K562 (cell line): ENCODE measurements around the gene CBFA2T2. TPM values are rescaled to one million over a fixed set of nuclear protein-coding genes. Genes with fewer than 3 reads are reported as not detected.

ENCODE experiments used
- ARNT ChIP-seq, 2 experiments: fragments of 450-650 bp; IDR thresholded peaks; 2 replicates each; pipeline ENCODE4 v1.6.1; 2016; ENCODE audit warnings: mild to moderate bottlenecking in 1 of 2
- CHAMP1 ChIP-seq: fragments of 450-650 bp; IDR thresholded peaks from 2 replicates; pipeline ENCODE4 v1.6.1; 2016; ENCODE audit warnings: mild to moderate bottlenecking
- DNMT1 ChIP-seq: fragments of 450-650 bp; IDR thresholded peaks from 2 replicates; pipeline ENCODE4 v1.6.1; 2016; ENCODE audit warnings: antibody characterized with exemption, mild to moderate bottlenecking
- FOSL1 ChIP-seq: fragments of 200-800 bp; sonication (Bioruptor generic); conservative IDR thresholded peaks from 2 replicates; pipeline ENCODE4 v1.6.1; 2016; ENCODE audit warnings: missing genetic modification characterization, missing compliant biosample characterization
- HINFP ChIP-seq: fragments of 450-650 bp; conservative IDR thresholded peaks from 2 replicates; pipeline ENCODE4 v1.6.1; 2016; ENCODE audit warnings: missing genetic modification characterization, low read depth, mild to moderate bottlenecking, control low read depth, missing compliant biosample characterization
- HMG20A ChIP-seq: fragments of 450-650 bp; formaldehyde crosslinking; conservative IDR thresholded peaks from 2 replicates; pipeline ENCODE4 v1.4.0; 2020; ENCODE audit warnings: mild to moderate bottlenecking, mixed read lengths
- HOXB6 ChIP-seq: fragments of 250-450 bp; sonication (Bioruptor Pico); IDR thresholded peaks from 2 replicates; pipeline ENCODE4 v1.5.1; 2022; ENCODE audit warnings: mild to moderate bottlenecking, borderline replicate concordance
- MTA1 ChIP-seq: fragments of 450-650 bp; IDR thresholded peaks from 2 replicates; pipeline ENCODE4 v1.6.1; 2017; ENCODE audit warnings: borderline replicate concordance
- NR0B1 ChIP-seq: fragments of 450-650 bp; IDR thresholded peaks from one replicate; pipeline ENCODE4 v1.6.1; 2018; ENCODE audit warnings: mild to moderate bottlenecking, moderate library complexity; ENCODE audit not compliant: partially characterized antibody
- SRSF1 ChIP-seq: fragments of 200-400 bp; formaldehyde crosslinking; IDR thresholded peaks from 2 replicates; pipeline ENCODE4 v1.6.1; 2017; ENCODE audit warnings: mild to moderate bottlenecking, low read depth, low read length, moderate library complexity
- XRCC3 ChIP-seq: fragments of 450-650 bp; IDR thresholded peaks from 2 replicates; pipeline ENCODE4 v1.6.1; 2017; ENCODE audit warnings: mild to moderate bottlenecking, moderate library complexity
- ZNF146 ChIP-seq: IDR thresholded peaks from one replicate; pipeline ENCODE4 v1.6.1; 2018; ENCODE audit warnings: missing compliant biosample characterization; ENCODE audit not compliant: unreplicated experiment
- ZNF354B ChIP-seq: fragments of 250-450 bp; sonication (Bioruptor Pico); IDR thresholded peaks from 2 replicates; pipeline ENCODE4 v1.4.0; 2020
- ZNF668 ChIP-seq: fragments of 250-450 bp; sonication (Bioruptor Pico); IDR thresholded peaks from 2 replicates; pipeline ENCODE4 v1.8.0; 2022; ENCODE audit warnings: mild to moderate bottlenecking, inconsistent platforms
- ZSCAN32 ChIP-seq: fragments of 450-650 bp; formaldehyde crosslinking; IDR thresholded peaks from 2 replicates; pipeline ENCODE4 v1.4.0; 2020; ENCODE audit warnings: mild to moderate bottlenecking, moderate library complexity
- polyA plus RNA-seq, 8 experiments: library from polyadenylated mRNA; depleted of rRNA in 4 of 8; stranded (reverse) in 5 of 8; unstranded in 3 of 8; fragments of >200 nt; fragmentation: Nextera tagmentation in 2 of 8; fragmentation: Illumina TruSeq in 1 of 8; extraction: Ambion mirVana in 2 of 8; extraction: Trizol in 1 of 8; gene quantifications; 2 replicates each; pipeline versions ENCODE4 v1.2.1 to v1.2.3, GENCODE V29; 2011 to 2014; ENCODE audit warnings: inconsistent platforms in 1 of 8, missing spikeins in 1 of 8
- total RNA-seq, 7 experiments: library from RNA; depleted of rRNA in 6 of 7; stranded (reverse); fragments of >200 nt in 6 of 7; fragmentation: Illumina TruSeq in 2 of 7; extraction: Trizol in 2 of 7; gene quantifications; 2 replicates each; pipeline versions ENCODE4 v1.2.1 to v1.2.3, GENCODE V29; 2011 to 2021; ENCODE audit warnings: low replicate concordance in 1 of 7
- TF ChIP-seq, protein P1 (sequence below): fragments of 250-450 bp; sonication (Bioruptor Pico); IDR thresholded peaks from 2 replicates; pipeline ENCODE4 v1.4.0; 2020; ENCODE audit warnings: borderline replicate concordance
- TF ChIP-seq, protein P2 (sequence below), 2 experiments: fragments of 200-800 bp in 1 of 2; sonication (Bioruptor generic) in 1 of 2; sonication (generic) in 1 of 2; formaldehyde crosslinking in 1 of 2; IDR thresholded peaks in 1 of 2; conservative IDR thresholded peaks in 1 of 2; 2 replicates each; pipeline versions ENCODE4 v1.5.0 to v1.6.1; 2016 to 2020; ENCODE audit warnings: missing compliant biosample characterization in 1 of 2, missing genetic modification characterization in 1 of 2, missing genetic modification reagents in 1 of 2
- TF ChIP-seq, protein P3 (sequence below): fragments of 250-450 bp; sonication (Bioruptor Pico); IDR thresholded peaks from 2 replicates; pipeline ENCODE4 v1.4.0; 2020; ENCODE audit warnings: mild to moderate bottlenecking, moderate library complexity

Gene CBFA2T2
- total and polyA plus RNA-seq, 9 of the 15 experiments (the other 6 are each of a cell fraction or from before 2014, with no cell fraction given): 0.27 to 9.6 (median 5.8) TPM

DNA sequence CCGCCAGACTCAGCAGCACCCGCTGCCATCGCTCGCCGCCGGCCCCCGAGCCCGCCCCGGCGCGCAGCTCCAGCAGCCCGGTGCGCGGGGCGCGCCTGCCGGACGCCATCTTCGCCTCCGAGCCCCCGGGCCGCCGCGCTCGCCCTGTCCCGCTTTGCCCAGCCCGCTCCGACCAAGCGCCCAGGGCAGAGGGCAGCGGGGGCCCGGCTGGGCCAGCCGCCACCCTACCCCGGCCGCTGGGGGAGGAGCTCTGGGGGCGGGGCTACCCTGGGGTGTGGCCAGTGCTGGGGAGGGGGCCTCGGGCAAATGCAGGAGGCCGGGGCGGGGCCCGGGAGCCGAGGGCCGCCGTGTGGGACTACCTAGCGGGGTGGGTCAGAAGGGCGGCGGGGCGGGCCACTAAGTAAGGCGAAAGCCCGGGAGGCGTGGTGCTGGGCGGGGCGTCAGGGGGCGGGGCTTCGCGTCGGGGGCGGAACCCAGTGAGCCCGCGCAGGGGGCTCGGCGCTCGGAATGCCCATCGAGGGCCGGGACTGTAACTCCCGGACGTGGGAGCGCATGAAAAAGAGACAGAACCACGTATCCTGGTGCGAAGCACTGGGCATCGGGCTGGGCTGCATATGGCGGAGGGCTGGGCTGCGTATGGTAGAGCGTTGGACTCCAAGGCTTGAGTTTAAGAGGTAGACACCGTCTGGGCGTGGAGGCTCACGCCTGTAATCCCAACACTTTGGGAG, 46.2 kb upstream of the CBFA2T2 start, which contains the start of gene SNTA1 (continued):
- no peak for TF ChIP-seq ZNF146 (CRISPR knock-in tag)
- TF ChIP-seq CHAMP1: no peak
- TF ChIP-seq HOXB6: no peak
- no peak for TF ChIP-seq ZSCAN32 (CRISPR knock-in tag)
- TF ChIP-seq ZNF354B (CRISPR knock-in tag): no peak
- no peak for TF ChIP-seq HINFP (tag)
- TF ChIP-seq NR0B1: no peak
- TF ChIP-seq, protein P1, sequence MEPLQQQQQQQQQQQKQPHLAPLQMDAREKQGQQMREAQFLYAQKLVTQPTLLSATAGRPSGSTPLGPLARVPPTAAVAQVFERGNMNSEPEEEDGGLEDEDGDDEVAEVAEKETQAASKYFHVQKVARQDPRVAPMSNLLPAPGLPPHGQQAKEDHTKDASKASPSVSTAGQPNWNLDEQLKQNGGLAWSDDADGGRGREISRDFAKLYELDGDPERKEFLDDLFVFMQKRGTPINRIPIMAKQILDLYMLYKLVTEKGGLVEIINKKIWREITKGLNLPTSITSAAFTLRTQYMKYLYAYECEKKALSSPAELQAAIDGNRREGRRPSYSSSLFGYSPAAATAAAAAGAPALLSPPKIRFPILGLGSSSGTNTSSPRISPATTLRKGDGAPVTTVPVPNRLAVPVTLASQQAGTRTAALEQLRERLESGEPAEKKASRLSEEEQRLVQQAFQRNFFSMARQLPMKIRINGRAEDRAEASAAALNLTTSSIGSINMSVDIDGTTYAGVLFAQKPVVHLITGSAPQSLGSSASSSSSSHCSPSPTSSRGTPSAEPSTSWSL (CRISPR knock-in tag): no peak
- no peak for TF ChIP-seq HMG20A (CRISPR knock-in tag)
- no peak for TF ChIP-seq SRSF1
- no peak for TF ChIP-seq XRCC3
- TF ChIP-seq ARNT (IDR thresholded peaks at IDR 0.05): no peak
- TF ChIP-seq ZNF668 (CRISPR knock-in tag): no peak
- TF ChIP-seq, protein P2, sequence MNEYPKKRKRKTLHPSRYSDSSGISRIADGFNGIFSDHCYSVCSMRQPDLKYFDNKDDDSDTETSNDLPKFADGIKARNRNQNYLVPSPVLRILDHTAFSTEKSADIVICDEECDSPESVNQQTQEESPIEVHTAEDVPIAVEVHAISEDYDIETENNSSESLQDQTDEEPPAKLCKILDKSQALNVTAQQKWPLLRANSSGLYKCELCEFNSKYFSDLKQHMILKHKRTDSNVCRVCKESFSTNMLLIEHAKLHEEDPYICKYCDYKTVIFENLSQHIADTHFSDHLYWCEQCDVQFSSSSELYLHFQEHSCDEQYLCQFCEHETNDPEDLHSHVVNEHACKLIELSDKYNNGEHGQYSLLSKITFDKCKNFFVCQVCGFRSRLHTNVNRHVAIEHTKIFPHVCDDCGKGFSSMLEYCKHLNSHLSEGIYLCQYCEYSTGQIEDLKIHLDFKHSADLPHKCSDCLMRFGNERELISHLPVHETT (CRISPR knock-in tag; conservative IDR thresholded peaks at IDR 0.05 in 1 of 2, IDR thresholded peaks at IDR 0.05 in 1 of 2): no peak
- TF ChIP-seq FOSL1 (tag): no peak
- TF ChIP-seq DNMT1: no peak
- no peak for TF ChIP-seq MTA1
- TF ChIP-seq, protein P3, sequence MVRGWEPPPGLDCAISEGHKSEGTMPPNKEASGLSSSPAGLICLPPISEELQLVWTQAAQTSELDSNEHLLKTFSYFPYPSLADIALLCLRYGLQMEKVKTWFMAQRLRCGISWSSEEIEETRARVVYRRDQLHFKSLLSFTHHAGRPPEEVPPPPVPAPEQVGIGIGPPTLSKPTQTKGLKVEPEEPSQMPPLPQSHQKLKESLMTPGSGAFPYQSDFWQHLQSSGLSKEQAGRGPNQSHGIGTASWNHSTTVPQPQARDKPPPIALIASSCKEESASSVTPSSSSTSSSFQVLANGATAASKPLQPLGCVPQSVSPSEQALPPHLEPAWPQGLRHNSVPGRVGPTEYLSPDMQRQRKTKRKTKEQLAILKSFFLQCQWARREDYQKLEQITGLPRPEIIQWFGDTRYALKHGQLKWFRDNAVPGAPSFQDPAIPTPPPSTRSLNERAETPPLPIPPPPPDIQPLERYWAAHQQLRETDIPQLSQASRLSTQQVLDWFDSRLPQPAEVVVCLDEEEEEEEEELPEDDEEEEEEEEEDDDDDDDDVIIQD (CRISPR knock-in tag): no peak
